GM23248 (cell line): ENCODE data around the gene ABHD10.

Source experiments
- EZH2 ChIP-seq: fragments of 200-600 bp; sonication (generic); IDR thresholded peaks from 2 replicates; pipeline ENCODE4 v1.6.1; 2018; ENCODE audit warnings: antibody characterized with exemption, mild to moderate bottlenecking; ENCODE audit not compliant: insufficient read depth, poor library complexity, severe bottlenecking
- EZH2phosphoT487 ChIP-seq: fragments of 200-600 bp; sonication (generic); IDR thresholded peaks from 2 replicates; pipeline ENCODE4 v1.6.1; 2018; ENCODE audit warnings: antibody characterized with exemption, moderate library complexity, mild to moderate bottlenecking, low read depth; ENCODE audit not compliant: insufficient read depth

DNA sequence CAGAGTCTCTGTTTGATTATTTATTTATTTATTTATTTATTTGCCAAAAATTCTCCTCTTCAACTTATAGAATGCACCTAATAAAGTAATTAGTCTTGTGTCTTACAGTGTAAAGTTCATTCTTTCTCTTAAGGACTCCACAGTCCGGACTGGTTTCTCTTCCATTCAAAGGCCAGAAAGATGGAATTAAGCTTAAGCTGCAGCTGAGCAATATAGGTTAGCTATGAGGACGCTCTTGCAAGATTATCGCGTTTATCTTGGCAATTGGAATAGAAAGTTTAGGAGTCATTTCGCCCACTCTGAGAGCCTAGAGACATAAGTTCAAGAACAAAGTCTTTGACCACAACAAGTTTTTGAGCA is 34.9 kb downstream of the ABHD10 start:
- TF ChIP-seq EZH2phosphoT487 (no peak), EZH2 (no peak)
